ENCODE results near the gene UBC.
"Not testable (repeated sequence)": the region's sequence is repeated elsewhere in the genome, so short reads cannot be mapped to it uniquely, and the experiment has no call there.

The UBC gene
- 2,031 to 2,096 reads per million in 2 donors for total RNA-seq

DNA sequence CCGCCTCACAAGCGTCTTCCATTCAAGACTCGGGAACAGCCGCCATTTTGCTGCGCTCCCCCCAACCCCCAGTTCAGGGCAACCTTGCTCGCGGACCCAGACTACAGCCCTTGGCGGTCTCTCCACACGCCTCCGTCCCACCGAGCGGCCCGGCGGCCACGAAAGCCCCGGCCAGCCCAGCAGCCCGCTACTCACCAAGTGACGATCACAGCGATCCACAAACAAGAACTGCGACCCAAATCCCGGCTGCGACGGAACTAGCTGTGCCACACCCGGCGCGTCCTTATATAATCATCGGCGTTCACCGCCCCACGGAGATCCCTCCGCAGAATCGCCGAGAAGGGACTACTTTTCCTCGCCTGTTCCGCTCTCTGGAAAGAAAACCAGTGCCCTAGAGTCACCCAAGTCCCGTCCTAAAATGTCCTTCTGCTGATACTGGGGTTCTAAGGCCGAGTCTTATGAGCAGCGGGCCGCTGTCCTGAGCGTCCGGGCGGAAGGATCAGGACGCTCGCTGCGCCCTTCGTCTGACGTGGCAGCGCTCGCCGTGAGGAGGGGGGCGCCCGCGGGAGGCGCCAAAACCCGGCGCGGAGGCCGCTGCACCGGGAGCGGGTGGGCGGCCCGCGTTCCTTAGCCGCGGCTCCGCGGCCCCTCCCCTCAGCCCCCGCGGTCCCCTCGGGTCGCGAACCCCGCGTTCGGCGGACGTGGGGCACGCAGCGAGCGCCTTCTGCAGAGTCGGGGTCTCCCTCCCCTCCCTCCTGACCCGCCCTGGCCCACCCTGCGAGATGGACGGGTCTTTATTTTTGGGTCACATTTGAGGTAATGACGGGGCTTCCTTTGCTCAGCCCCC, at the start of gene UBC:
Gene UBC, minus strand, starts transcription at position 259 of the 847 bp plus-strand sequence. CDS start 879 bp downstream, outside the sequence.
- peak; percentile 78 to 95 (median 86) for DNase-seq

DNA sequence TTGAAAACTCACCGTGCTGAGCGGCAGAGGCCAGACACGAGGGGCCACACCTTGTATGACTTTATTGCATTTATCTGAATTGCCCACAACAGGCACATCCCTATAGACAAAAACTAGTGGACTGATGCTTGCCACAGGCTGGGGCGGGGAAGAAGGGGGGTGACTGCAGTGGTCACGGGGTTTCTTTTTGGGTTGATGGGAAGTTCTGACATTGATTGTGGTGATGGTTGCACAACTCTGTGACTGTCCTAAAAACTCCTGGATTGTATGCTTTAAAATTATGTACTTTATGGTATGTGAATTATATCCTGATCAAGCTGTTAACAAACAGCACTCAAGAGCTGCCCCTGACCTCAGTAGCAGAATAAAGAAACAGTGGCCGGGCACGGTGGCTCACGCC, 48.8 kb upstream of the UBC start:
- DNase-seq = no peak

DNA sequence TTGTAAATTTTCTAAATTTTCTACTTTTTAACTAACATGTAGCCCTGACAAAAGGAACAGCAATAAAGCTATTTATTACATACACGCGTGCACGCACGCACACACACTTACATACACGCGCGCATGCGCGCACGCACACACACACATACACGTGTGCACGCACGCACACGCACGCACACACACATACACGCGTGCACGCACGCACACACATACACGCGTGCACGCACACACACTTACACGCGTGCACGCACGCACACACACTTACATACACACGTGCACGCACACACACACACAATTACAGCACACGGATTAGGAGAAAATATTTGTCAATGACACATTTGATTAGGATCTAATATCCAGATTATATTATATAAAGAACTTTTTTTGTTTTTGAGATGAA, 46.6 kb upstream of the UBC start:
- DNase-seq = no peak

DNA sequence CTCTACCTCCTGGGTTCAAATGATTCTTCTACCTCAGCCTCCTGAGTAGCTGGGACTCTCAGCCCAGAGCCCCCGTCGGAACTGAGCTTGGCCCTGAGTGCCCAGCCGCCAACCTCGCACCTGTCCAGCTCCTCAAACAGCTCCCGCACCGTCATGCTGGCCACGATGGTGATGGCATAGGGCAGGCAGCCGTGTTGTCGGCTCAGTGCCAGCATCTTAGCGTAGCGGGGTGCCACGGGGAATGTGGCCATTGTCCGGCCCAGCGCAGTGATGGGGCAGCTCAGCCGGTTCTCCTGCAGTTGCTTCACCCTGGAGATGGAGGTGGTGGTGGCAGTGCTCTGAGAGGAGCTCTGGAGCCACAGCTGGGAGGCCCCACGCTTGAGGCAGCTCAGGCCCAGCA, 42.1 kb upstream of the UBC start:
- no peak for DNase-seq

GRCh38 chr12:124954771-124955170, 40.3 kb upstream of the UBC start:
- no peak for DNase-seq

- DNase-seq = no peak
Observed at GRCh38 chr12:124953689-124954405, 39.4 kb upstream of the UBC start.

- no peak for DNase-seq
Observed at GRCh38 chr12:124952801-124953200, 38.4 kb upstream of the UBC start.

DNA sequence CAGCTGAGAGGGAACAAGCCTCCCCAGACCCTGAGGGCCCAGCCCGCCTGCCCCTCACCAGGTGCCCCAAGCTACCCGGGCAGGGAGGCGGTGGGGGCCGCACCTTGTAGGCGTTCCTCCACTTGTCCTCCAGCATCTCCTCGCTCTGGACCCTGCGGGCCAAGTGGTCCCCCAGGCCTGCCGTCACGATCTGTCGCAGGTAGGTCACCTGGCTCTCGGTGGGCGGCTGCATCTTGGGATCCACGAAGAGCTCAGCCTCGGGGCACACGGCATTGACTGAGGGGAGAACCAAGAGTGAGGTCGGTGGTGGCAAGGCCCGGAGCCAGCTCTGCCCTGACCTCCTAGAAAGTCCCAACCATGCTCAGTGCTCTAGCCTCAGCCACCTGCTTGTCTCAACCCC, 37.8 kb upstream of the UBC start:
- DNase-seq = no peak

GRCh38 chr12:124949779-124950728, 35.6 kb upstream of the UBC start:
- DNase-seq = no peak

GRCh38 chr12:124949066-124949465, 34.6 kb upstream of the UBC start:
- no peak for DNase-seq

DNA sequence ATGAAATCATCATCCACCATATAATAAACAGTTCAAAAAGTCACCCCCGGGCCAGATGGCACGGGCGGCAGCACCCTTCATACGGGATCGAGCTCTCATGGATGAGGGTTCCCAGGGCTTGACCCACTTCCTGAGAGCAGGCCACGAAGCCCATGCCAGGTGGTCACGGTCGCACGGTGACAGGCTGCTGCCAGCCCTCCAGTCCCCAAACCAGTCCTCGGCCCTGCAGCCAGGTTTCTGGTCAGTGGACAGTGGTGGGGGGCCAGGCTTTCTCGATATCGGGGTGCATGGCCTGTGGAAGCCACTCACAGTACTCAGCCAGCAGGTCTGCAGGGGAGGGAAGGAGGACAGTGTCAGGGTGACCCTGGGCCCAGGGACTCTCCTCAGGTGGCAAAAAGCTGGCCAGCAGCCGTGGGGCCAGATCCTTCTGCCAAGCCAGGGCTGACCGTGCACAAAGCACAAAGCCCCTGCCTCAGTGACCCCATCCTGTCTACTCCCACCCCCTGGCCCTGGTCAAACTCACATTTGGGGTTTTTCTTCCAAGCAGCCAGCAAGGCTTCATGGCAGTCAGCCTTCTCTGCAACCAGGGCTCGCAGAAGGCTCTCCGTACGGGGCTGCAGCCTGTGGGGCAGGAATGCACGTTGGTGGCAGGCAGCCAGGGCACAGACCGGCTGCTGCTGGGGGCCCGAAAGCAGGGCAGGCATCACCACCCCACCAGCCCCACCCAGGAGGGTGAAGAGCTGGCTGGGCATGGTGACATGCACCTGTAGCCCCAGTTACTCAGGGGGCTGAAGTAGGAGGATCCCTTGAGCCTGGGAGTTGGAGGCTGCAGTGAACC, 33.3 kb upstream of the UBC start:
- no peak for DNase-seq

GRCh38 chr12:124947013-124947412, 32.6 kb upstream of the UBC start:
- DNase-seq = no peak

GRCh38 chr12:124946447-124946793, 32.0 kb upstream of the UBC start:
- no peak for DNase-seq

GRCh38 chr12:124941170-124941527, 26.7 kb upstream of the UBC start:
- no peak for DNase-seq

DNA sequence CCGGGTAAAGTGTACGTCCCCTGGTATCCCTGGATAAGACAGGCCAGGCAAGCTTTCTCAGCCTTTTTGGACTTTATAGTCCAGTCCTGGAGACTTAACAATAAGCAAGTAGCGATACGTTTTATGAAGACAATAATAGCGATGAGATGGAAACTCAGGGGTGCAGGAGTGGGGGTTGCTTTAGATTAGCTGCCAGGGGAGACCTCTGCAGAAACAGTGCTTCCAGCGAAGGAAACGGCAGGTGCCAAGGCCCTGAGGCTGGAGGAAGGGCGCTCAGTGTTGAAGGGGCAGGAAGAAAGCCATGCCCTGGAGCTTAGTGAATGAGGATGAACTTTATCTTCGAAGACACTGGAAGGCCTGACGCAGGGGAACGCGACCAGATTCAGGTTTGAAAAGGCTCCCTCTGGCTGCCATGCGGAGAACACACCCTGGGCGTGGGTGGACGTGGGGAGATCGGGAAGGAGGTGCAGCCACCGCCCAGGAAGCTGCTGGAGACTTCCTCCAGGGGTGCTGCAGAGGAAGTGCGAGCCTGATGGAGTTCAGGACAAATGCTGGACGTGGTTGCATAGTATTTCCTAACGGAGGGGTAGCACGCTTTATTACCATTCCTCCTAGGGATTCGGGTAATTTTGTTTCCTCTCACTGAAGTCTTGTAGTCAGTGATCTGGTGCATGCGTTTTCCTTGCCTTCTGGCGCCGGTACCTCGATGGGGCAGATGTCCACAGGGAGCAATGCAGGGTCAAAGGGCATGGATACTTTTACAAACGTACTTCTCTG, 26.1 kb upstream of the UBC start:
- peak; percentile 51 to 90 (median 73) for DNase-seq

DNA sequence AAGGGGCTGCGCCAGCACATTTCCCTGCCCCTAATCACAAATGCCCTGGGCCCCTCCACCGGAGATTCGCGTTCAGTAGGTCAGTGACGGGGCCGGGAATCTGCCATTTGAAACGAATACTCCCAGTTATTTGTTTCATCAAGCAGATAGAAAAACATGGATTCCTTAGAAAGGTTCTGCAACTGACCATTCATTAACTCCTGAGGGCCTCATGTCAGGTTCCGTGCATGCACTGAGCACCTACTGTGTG, 25.6 kb upstream of the UBC start:
- no peak for DNase-seq

DNA sequence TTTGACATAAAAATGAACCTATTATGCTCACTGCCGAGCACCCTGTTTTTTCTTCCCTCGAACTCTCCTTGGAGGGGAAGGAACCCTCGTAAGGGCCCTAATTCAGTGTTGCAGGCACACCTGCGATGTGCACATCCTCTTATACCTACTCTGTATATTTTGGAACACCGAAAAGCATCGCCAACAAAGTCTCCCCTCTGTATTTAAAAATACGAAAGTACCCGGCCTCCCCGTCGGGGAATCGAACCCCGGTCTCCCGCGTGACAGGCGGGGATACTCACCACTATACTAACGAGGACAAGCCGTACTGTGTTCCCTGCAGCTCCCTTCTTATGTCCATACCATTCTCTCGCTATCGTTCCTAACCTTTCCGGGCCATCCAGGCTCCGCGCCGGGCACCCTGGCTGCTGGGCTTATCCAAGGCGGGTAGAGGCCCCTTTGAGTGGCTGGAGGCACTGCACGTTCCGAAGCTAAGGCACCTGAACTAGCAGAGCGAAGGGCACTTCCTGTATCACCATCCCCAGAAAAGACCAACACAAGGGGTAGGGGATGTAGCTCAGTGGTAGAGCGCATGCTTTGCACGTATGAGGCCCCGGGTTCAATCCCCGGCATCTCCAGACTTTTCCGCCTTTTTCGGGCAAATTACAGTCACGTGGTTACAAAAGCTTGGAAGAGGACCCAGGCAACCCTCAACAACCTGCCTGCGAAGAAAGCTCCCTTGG, 25.1 kb upstream of the UBC start:
- peak; percentile 70 to 90 (median 82) for DNase-seq

DNA sequence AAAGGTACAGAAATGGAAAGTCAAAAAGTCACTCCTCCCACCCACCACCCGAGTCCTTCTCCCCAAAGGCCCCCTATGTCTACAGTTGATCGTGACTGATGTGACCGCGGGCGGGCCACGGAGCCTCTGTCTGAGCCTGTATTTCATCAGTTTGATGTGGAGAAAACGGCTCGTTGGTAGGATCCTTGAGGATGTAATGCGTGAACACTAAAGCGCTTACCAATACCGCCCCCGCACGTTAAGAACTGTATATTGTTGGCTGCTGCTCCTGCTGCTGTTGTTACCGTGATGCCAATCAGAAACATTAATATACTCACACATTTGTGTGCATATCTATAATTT, 24.6 kb upstream of the UBC start:
- peak in 3 of 5 experiments; percentile 35 to 87 (median 46) for DNase-seq

DNA sequence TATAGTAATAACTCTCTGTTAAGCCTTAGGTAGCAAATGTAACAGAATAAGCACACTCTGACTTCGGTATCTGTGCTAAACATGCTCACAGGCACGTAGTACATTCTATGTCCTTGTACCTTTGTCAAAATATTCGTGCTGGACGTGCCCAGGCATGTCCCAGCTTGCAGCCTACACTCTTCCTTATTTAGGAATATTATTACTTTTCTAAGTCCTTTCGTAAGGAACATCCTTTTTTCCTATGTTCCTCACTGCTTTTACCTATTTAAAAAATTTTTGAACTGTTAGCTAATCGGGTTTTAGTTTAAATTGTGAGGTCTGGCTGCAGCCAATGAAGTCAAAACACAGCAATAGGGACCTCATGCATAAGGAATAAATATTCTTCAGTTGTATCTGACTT, 24.1 kb upstream of the UBC start:
- peak in 1 of 5 experiments; percentile 52 for DNase-seq

DNA sequence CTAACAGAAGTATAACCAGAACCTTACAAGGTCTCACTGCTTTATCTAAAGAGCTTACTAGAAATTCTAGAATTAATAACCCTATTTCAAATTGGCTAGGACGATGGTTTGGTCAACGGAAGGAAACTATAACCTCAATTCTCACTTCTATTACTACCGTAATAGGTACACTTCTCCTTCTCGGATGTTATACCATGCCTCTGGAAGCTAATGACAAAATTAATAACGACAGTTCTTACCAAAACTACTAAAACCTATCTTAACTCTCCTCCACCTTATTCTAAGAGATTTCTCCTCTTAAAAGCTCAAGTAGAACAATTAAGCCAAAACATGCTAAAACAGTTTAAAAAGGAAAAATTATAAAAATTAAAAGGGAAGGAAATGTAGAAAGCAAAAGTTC, 23.7 kb upstream of the UBC start:
- no peak for DNase-seq

- not testable (repeated sequence) for DNase-seq
Observed at GRCh38 chr12:124931528-124931927, 17.1 kb upstream of the UBC start.

Data from T-helper 2 cell (primary cell).